ENCODE measurements around the gene ATP9A.
"Not testable (repeated sequence)": the region's sequence is repeated elsewhere in the genome, so short reads cannot be mapped to it uniquely, and the experiment has no call there.

Gene ATP9A

DNA sequence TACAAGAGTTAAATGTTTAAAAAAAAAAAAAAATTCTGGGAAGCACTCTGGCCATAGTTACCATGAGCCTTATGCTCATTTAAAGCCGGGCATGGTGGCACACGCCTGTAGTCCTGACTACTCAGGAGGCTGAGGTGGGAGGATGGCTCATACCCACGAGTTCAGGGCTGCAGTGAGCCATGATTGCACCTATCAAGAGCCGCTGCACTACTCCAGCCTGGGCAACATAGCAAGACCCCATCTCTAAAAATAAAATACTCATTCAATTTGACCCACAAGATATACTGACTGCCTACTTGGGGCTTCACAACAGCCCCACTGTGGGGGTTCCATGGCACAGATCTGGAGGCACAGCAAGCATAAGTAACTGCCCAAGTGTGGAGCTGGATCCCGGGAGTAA lies 113.7 kb downstream of the ATP9A start:
- DNase-seq (no peak), ATAC-seq (peak; percentile 13)

DNA sequence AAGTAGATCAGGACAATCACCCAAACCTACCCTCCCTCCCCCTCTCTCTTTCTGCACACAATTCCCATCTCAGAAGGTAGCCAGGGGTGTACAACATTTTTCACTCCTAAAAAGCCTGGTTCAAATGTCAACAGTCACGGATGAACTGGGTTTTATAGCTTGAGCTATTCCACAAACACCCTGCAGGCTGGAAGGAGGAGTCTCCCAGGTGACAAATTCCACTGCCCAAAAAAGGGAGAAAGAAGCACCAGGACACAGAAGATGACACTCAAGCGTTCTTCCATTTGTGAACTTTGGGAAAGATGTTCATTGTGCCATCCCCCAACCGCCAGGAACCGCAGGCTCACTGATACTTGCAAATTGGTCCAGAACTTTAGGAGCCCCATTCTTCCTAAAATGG lies 114.1 kb downstream of the ATP9A start:
- no peak for DNase-seq
- no peak for ATAC-seq

DNA sequence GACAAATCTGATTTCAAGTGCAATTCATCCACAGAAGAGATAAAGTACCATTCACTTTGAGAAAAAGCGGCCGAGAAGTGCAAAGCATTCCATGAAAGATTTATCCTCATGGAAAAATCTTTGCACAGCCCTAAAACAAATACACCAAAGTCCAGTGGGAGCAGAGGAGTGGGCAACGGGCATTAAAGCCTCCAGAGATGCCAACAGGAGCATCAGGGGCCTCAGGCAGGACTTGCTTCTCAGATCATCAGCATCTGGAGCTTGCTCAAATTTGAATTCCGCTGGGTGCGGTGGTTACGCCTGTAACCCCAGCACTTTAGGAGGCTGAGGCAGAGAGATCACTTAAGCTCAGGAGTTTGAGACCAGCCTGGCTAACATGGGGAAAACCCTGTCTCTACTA lies 115.0 kb downstream of the ATP9A start:
- no peak for DNase-seq
- ATAC-seq = no peak

- no peak for DNase-seq
- ATAC-seq = no peak
Measured at GRCh38 chr20:51651921-51652549, 116.2 kb downstream of the ATP9A start.

DNA sequence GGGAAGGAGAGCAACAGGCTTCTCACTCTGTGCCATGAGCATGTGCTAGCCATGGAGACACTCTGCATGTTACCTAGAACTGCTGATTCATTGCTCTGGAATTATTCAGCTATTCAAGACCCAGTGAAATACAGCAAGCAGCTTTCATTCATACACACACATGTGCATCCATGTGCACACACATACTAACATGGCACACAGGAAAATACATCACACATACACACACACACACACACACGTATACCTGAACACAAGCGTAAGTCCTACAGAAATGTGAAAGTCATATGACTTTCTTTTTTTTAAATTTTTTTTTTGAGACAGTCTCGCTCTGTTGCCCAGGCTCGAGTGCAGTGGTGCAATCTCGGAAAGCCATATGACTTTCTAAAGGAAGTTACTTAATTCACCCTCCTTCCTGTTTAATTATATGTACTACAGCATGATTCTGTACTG lies 117.5 kb downstream of the ATP9A start:
- DNase-seq (no peak), ATAC-seq (no peak)

DNA sequence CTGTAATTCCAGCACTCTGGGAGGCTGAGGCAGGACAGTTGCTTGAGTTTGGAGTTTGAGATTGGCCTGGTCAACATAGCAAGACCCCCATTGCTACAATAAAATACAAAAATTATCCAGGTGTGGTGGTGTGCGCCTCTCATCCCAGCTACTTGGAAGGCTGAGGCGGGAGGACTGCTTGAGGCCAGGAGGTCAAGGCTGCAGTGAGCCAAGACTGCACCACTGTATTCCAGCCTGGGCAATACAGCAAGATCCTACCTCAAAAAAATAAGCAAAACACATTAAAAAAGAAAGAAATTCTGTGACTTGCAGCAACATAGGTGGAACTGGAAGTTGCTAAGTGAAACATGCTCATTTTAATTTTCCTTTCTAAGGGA lies 119.6 kb downstream of the ATP9A start:
- DNase-seq = no peak
- ATAC-seq = no peak

DNA sequence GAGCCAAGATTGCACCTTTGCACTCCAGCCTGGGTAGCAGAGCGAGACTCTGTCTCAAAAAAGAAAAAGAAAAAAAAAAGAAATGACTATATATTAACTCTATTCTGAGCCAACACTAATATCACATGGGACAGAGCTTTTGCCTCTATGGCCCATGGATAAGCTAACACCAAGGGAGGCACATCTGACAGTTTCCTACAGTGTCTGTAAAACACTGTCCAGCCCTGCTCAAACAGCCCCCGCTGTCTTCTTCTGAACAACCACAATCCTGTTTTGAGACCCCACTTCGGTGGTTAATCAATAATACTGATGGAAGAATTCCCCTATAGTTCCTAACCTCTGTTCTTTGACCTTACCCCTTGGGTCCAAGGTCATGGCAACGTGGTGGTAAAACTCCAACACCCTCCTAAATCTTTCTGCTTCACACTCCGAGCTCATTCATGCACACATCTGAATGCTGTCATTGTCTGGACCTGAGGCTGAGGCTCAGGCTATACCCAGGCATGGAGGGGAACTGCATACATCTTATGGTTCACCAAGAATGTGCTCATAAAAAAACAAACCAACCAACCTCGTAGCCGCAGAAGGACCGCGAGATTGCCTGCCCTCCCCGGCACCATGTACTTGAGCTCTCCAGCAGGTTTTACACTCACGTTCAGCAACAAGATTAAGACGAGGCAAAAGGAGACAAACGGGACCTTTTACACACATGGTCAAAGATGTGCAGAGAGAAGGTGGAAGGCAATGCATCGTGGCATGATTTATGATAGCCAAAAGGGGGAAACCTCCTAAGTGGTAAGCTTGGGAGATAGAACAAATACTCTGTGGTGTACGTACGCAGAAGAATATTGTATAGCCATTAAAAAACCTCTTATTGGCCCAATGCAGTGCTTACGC lies 120.3 kb downstream of the ATP9A start:
- no peak for DNase-seq
- no peak for ATAC-seq

- ATAC-seq, DNase-seq: not testable (repeated sequence)
Measured at GRCh38 chr20:51643810-51644209, 124.4 kb downstream of the ATP9A start.

GRCh38 chr20:51643390-51643789 lies 124.8 kb downstream of the ATP9A start:
- ATAC-seq = no peak

DNA sequence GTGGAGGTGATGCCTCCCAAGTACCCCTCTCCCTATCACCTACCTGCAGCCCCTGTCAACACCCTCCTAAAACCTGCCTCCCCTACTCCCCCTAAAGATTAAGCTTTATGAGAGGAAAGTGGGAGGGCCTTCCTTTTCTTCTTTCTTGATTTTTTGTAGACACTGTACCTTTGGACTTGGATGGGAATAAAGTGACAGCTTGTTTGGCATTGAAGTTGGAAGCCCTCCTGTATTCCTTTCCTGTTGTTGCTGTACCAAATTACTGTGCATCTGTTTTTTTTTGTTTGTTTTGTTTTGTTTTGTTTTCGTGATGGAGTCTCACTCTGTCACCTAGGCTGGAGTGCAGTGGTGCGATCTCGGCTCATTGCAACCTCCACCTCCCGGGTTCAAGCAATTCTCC lies 126.3 kb downstream of the ATP9A start:
- DNase-seq (no peak), ATAC-seq (no peak)

More at GRCh38 chr20:51643390-51643789, 124.8 kb downstream of the ATP9A start:
- DNase-seq = no peak

GRCh38 chr20:51640743-51641142 lies 127.4 kb downstream of the ATP9A start:
- ATAC-seq (no peak), DNase-seq (no peak)

DNA sequence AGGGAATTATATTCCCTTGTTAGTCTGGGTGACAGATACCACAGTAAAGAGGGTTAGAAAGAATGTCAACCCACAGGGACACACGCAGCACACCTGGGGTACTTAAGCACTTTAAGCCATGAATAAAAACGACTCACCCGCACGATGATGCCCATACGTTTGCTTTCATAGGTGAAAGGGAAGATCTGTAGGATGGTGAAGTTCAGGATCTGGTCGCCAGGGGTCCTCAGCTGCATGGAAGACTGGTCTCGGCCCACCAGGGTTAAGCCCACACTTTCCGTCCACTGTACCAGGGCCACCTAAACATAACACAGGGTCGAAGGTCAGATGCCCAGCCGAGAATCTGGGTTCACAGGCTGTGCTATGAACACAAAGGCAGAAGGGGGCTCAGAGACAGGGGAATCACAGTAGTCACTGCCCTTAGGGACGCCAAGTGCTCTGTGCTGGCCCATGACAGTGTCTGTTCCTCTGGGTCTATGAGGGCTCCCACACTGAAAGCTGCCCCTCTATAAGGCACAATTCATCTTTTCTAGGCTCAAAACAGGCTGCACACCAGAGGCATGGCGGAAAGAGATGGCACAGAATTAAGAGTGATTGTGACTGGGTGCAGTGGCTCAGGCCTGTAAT lies 128.9 kb downstream of the ATP9A start:
- ATAC-seq (peak; percentile 41), DNase-seq (peak; percentile 82)

- ATAC-seq = no peak
Measured at GRCh38 chr20:51637241-51637640, 130.9 kb downstream of the ATP9A start.

GRCh38 chr20:51636123-51636522 lies 132.1 kb downstream of the ATP9A start:
- ATAC-seq (no peak), DNase-seq (peak; percentile 19)

More at GRCh38 chr20:51637241-51637640, 130.9 kb downstream of the ATP9A start:
- no peak for DNase-seq

DNA sequence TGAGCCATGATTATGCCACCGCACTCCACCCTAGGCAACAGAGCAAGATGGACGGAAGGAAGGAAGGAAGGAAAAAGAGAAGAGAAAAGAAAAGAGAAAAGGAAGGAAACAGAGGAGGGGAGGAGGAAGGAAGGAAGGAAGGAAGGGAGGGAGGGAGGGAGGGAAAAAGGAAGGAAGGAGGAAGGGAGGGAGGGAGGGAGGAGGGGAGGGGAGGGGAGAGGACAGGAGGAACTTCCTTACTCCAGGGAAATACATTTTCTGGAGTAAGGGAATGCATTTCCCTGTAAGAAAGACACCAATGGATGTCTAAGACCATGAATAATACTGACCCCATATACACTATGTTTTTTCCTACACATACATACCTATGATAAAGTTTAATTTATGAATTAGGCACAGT lies 132.5 kb downstream of the ATP9A start:
- DNase-seq (no peak), ATAC-seq (no peak)

GRCh38 chr20:51634877-51635276 lies 133.3 kb downstream of the ATP9A start:
- ATAC-seq (no peak), DNase-seq (no peak)

- no peak for ATAC-seq
- no peak for DNase-seq
Measured at GRCh38 chr20:51634257-51634656, 133.9 kb downstream of the ATP9A start.

DNA sequence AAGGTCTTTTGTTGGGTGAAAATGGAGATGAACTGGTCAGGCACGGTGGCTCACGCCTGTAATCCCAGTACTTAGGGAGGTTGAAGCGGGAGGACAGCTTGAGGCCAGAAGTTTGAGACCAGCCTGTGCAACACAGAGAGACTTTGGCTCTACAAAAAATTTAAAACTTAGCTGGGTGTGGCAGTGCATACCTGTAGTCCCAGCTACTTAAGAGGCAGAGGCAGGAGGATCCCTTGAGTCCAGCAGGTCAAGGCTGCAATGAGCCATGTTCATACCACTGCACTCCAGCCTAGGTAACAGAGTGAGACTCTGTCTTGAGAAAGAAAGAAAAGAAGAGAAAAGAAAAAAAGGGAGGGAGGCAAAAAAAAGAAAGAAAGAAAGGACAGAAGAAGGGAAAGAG lies 134.8 kb downstream of the ATP9A start:
- ATAC-seq (no peak), DNase-seq (no peak)

GRCh38 chr20:51631953-51632352 lies 136.2 kb downstream of the ATP9A start:
- ATAC-seq = no peak
- DNase-seq = no peak

- ATAC-seq = peak; percentile 75
- peak; percentile 54 for DNase-seq
Measured at GRCh38 chr20:51631011-51631950, 136.9 kb downstream of the ATP9A start.

DNA sequence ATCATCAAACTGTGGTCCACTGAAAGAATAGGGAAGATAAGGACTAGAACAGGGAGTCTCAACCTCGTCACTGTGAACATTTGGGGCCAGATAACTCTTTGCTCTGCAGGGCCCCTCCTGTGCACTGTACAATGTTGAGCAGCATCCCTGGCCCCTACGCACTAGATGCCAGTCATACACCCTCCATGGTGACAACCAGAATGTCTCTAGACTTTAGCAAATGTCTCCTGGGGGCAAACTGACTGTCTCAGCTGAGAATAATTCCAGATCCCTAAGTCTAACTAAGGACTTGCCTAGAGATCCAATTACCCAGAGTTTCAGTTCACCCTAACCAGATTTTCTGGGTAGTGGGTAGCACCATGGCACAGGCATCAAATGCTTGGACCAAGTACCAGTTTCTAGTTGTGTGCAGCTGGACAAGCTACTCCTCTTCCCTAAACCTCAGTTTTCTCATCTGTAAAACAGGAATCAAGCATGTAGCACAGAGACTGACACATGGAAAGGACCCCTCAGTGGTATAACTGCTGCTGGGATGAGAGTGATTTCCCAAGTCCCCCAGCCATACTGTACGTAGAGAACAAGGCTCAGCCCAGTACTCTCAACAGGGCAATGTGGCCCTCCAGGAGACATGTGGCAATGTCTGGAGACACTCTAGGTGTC lies 138.7 kb downstream of the ATP9A start:
- ATAC-seq (no peak), DNase-seq (no peak)

Data from stimulated activated naive CD8-positive, alpha-beta T cell treated with anti-CD3 and anti-CD28 coated beads, Interleukin-15, Interleukin-2, amounts not matched to agents 100 U/mL and 50 U/mL, for 24 hours (primary cell).